Neural cell (in vitro differentiated cells): ENCODE results near the gene BNC2. TPM values are rescaled to one million over a fixed set of nuclear protein-coding genes. Genes with fewer than 3 reads are reported as not detected.

ENCODE experiments used
- H2AFZ ChIP-seq: fragments of 200-600, 300-800 bp; sonication (generic), shearing (Covaris generic); 2 replicates; pipeline ENCODE4 v1.6.0; 2014; ENCODE audit warnings: low read depth, mild to moderate bottlenecking, antibody characterized with exemption, low read length, moderate library complexity
- H3F3A ChIP-seq: fragments of 200-600 bp; shearing (Covaris generic); 2 replicates; pipeline ENCODE4 v1.6.1; 2016; ENCODE audit warnings: mild to moderate bottlenecking, moderate library complexity, mixed read lengths, antibody characterized with exemption, low read length; ENCODE audit not compliant: insufficient read depth, poor library complexity, severe bottlenecking
- H3K27ac ChIP-seq: fragments of 200-600, 300-800 bp; sonication (generic), shearing (Covaris generic); 2 replicates; pipeline ENCODE4 v1.5.1; 2014; ENCODE audit warnings: mild to moderate bottlenecking, low read length, moderate library complexity
- H3K27me3 ChIP-seq: fragments of 300-800, 200-600 bp; sonication (generic), shearing (Covaris generic); 2 replicates; pipeline ENCODE4 v1.6.0; 2014; ENCODE audit warnings: mild to moderate bottlenecking, low read depth, low read length, moderate library complexity; ENCODE audit not compliant: insufficient read depth
- H3K36me3 ChIP-seq: fragments of 300-800, 200-600 bp; sonication (generic), shearing (Covaris generic); 2 replicates; pipeline ENCODE4 v1.5.1; 2014; ENCODE audit warnings: mild to moderate bottlenecking, antibody characterized with exemption, low read length, moderate library complexity; ENCODE audit not compliant: insufficient read depth
- H3K4me2 ChIP-seq: fragments of 300-800, 200-600 bp; sonication (generic), shearing (Covaris generic); 2 replicates; pipeline ENCODE4 v1.6.0; 2014; ENCODE audit warnings: mild to moderate bottlenecking, low read length
- H3K4me3 ChIP-seq: fragments of 300-800, 200-600 bp; sonication (generic), shearing (Covaris generic); 2 replicates; pipeline ENCODE4 v1.5.1; 2014; ENCODE audit warnings: mild to moderate bottlenecking, low read length, moderate library complexity
- H3K79me2 ChIP-seq: fragments of 200-600 bp; shearing (Covaris generic); replicated peaks from 2 replicates; pipeline ENCODE4 v1.6.0; 2014; ENCODE audit warnings: mild to moderate bottlenecking, low read length, moderate library complexity; ENCODE audit not compliant: insufficient read depth
- H3K9ac ChIP-seq: fragments of 300-800, 200-600 bp; sonication (generic), shearing (Covaris generic); 2 replicates; pipeline ENCODE4 v1.6.1; 2016; ENCODE audit warnings: mild to moderate bottlenecking, low read length, mixed read lengths
- H3K9me2 ChIP-seq: fragments of 200-600 bp; shearing (Covaris generic); 2 replicates; pipeline ENCODE4 v1.6.1; 2016; ENCODE audit warnings: mild to moderate bottlenecking, low read length, mixed read lengths; ENCODE audit not compliant: insufficient read depth
- H3K9me3 ChIP-seq: fragments of 200-600, 300-800 bp; sonication (generic), shearing (Covaris generic); 2 replicates; pipeline ENCODE4 v1.6.1; 2016; ENCODE audit warnings: mild to moderate bottlenecking, mixed run types, low read length, moderate library complexity, mixed read lengths
- H4K20me1 ChIP-seq: fragments of 200-600 bp; shearing (Covaris generic); 2 replicates; pipeline ENCODE4 v1.6.1; 2016; ENCODE audit warnings: mild to moderate bottlenecking, mixed run types; ENCODE audit not compliant: insufficient read depth
- EP300 ChIP-seq: fragments of 450-650 bp; conservative IDR thresholded peaks from 2 replicates; pipeline ENCODE4 v1.6.1; 2014; ENCODE audit warnings: antibody characterized with exemption, mild to moderate bottlenecking, moderate library complexity; ENCODE audit not compliant: poor library complexity, severe bottlenecking
- EZH2 ChIP-seq: fragments of 200-600, 300-800 bp; shearing (Covaris generic), sonication (generic); IDR thresholded peaks from 2 replicates; pipeline ENCODE4 v1.6.1; 2014; ENCODE audit warnings: antibody characterized with exemption, low read length, borderline replicate concordance, mild to moderate bottlenecking; ENCODE audit not compliant: insufficient read depth, poor library complexity, severe bottlenecking
- MXI1 ChIP-seq: fragments of 450-650 bp; conservative IDR thresholded peaks from 2 replicates; pipeline ENCODE4 v1.6.1; 2014; ENCODE audit warnings: antibody characterized with exemption, mild to moderate bottlenecking; ENCODE audit not compliant: poor library complexity, severe bottlenecking
- POLR2AphosphoS5 ChIP-seq: IDR thresholded peaks from 2 replicates; pipeline ENCODE4 v1.6.1; 2012
- RAD21 ChIP-seq: fragments of 450-650 bp; conservative IDR thresholded peaks from 2 replicates; pipeline ENCODE4 v1.6.1; 2014; ENCODE audit warnings: antibody characterized with exemption, mild to moderate bottlenecking, moderate library complexity
- SMC3 ChIP-seq: fragments of 450-650 bp; conservative IDR thresholded peaks from 2 replicates; pipeline ENCODE4 v1.6.1; 2014; ENCODE audit warnings: antibody characterized with exemption, mild to moderate bottlenecking, moderate library complexity; ENCODE audit not compliant: poor library complexity
- TAF1 ChIP-seq: IDR thresholded peaks from 2 replicates; pipeline ENCODE4 v1.6.1; 2012; ENCODE audit warnings: low read depth
- polyA plus RNA-seq: library from polyadenylated mRNA; depleted of rRNA; stranded (reverse); fragments of >200 nt; gene quantifications from 2 replicates; pipeline ENCODE4 v1.2.3, GENCODE V29; 2014
- TF ChIP-seq, protein P1 (sequence below): IDR thresholded peaks from 2 replicates; pipeline ENCODE4 v1.6.1; 2012; ENCODE audit warnings: borderline replicate concordance
- TF ChIP-seq, protein P2 (sequence below): fragments of 450-650 bp; IDR thresholded peaks from 2 replicates; pipeline ENCODE4 v1.5.1; 2014; ENCODE audit warnings: antibody characterized with exemption, mild to moderate bottlenecking, moderate library complexity; ENCODE audit not compliant: poor library complexity, severe bottlenecking

The BNC2 gene
- polyA plus RNA-seq, 1 donor from 2014 or later = 1.3 TPM

DNA sequence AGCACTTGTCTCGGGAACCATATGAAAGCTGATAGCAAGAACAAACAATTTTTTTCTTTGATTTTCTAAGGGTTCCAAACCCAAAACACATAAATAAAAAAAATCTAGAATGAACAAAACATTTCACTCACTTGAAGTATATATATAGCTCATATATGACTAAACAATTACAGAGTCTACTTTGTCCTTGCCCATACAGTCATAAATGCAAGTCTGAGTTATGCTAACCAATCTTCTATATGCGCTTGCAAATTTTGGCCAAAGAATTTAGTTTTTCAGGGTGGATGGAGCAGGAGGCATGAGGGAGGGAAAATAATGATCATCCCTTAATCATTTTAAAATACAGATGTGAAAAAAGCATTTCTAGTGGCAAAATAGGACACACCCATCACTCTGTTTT is 370.1 kb downstream of the BNC2 start:
- no peak overlapping the region for H3K4me3 ChIP-seq
- H3K27ac ChIP-seq = no peak overlapping the region
- no peak for TF ChIP-seq SMC3
- no peaks in the 10 kb centered on the region for H3K36me3 ChIP-seq
- H4K20me1 ChIP-seq = no peaks in the 10 kb centered on the region
- no peaks in the 10 kb centered on the region for H3K9me3 ChIP-seq
- H3K9ac ChIP-seq = no peak overlapping the region
- H2AFZ ChIP-seq = no peak overlapping the region
- H3K79me2 ChIP-seq = no peaks in the 10 kb centered on the region
- no peak overlapping the region for H3K4me2 ChIP-seq
- H3F3A ChIP-seq = no peaks in the 10 kb centered on the region
- H3K27me3 ChIP-seq = no peaks in the 10 kb centered on the region
- no peaks in the 10 kb centered on the region for H3K9me2 ChIP-seq

DNA sequence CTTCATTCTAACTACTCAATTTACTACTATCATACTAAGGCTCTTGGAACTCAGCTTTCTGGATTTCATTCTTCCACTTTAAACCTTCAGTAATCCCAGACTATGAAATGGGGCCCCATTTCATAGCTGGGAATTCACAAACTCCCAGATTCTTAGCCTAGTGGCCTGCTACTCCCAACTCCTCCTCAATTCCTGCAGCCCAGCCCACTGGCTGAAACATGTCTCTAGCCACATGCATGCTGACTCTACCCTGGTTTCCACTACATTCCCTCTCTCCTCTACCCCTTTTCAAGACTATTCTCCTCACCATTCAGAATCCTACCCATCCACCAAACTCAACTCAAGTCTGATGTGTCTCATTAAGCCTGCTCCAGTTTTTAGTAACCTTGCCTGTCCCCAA is 370.6 kb downstream of the BNC2 start:
- no peak overlapping the region for H3K4me3 ChIP-seq
- H3K27me3 ChIP-seq = no peaks in the 10 kb centered on the region
- no peaks in the 10 kb centered on the region for H3K9me2 ChIP-seq
- H4K20me1 ChIP-seq = no peaks in the 10 kb centered on the region
- H3K4me2 ChIP-seq = no peak overlapping the region
- H2AFZ ChIP-seq = no peak overlapping the region
- no peaks in the 10 kb centered on the region for H3K79me2 ChIP-seq
- no peaks in the 10 kb centered on the region for H3K9me3 ChIP-seq
- no peaks in the 10 kb centered on the region for H3K36me3 ChIP-seq
- H3K9ac ChIP-seq = no peak overlapping the region
- H3F3A ChIP-seq = no peaks in the 10 kb centered on the region
- H3K27ac ChIP-seq = no peak overlapping the region
- TF ChIP-seq, protein P1, sequence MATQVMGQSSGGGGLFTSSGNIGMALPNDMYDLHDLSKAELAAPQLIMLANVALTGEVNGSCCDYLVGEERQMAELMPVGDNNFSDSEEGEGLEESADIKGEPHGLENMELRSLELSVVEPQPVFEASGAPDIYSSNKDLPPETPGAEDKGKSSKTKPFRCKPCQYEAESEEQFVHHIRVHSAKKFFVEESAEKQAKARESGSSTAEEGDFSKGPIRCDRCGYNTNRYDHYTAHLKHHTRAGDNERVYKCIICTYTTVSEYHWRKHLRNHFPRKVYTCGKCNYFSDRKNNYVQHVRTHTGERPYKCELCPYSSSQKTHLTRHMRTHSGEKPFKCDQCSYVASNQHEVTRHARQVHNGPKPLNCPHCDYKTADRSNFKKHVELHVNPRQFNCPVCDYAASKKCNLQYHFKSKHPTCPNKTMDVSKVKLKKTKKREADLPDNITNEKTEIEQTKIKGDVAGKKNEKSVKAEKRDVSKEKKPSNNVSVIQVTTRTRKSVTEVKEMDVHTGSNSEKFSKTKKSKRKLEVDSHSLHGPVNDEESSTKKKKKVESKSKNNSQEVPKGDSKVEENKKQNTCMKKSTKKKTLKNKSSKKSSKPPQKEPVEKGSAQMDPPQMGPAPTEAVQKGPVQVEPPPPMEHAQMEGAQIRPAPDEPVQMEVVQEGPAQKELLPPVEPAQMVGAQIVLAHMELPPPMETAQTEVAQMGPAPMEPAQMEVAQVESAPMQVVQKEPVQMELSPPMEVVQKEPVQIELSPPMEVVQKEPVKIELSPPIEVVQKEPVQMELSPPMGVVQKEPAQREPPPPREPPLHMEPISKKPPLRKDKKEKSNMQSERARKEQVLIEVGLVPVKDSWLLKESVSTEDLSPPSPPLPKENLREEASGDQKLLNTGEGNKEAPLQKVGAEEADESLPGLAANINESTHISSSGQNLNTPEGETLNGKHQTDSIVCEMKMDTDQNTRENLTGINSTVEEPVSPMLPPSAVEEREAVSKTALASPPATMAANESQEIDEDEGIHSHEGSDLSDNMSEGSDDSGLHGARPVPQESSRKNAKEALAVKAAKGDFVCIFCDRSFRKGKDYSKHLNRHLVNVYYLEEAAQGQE = no peak
- TF ChIP-seq POLR2AphosphoS5 (no peak), RAD21 (no peak), TAF1 (no peak), EZH2 (no peak), MXI1 (no peak)
- TF ChIP-seq, protein P2, sequence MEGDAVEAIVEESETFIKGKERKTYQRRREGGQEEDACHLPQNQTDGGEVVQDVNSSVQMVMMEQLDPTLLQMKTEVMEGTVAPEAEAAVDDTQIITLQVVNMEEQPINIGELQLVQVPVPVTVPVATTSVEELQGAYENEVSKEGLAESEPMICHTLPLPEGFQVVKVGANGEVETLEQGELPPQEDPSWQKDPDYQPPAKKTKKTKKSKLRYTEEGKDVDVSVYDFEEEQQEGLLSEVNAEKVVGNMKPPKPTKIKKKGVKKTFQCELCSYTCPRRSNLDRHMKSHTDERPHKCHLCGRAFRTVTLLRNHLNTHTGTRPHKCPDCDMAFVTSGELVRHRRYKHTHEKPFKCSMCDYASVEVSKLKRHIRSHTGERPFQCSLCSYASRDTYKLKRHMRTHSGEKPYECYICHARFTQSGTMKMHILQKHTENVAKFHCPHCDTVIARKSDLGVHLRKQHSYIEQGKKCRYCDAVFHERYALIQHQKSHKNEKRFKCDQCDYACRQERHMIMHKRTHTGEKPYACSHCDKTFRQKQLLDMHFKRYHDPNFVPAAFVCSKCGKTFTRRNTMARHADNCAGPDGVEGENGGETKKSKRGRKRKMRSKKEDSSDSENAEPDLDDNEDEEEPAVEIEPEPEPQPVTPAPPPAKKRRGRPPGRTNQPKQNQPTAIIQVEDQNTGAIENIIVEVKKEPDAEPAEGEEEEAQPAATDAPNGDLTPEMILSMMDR = no peak

DNA sequence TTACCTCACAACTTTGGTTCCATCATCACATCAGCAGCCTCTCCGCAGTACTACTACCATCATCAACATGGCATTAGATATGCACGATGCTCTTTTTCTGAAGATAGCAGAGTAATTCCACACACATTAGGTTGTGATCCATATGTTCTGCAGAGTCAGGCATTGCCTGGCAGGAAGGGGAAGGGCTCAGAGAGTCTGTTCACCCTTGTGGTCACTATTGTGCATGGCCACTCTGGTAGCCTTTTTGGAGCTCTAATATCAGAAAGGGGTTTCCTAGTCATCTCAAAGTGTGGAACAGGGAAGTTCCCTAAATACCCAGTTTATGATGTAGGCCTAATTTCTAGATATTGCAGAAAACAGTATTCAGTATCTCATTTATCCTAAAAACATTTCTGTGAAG is 373.6 kb downstream of the BNC2 start:
- no peaks in the 10 kb centered on the region for H3K27me3 ChIP-seq
- H4K20me1 ChIP-seq = no peaks in the 10 kb centered on the region
- no peaks in the 10 kb centered on the region for H3K79me2 ChIP-seq
- no peaks in the 10 kb centered on the region for H3F3A ChIP-seq
- H2AFZ ChIP-seq = no peak overlapping the region
- H3K9me2 ChIP-seq = no peaks in the 10 kb centered on the region
- H3K4me3 ChIP-seq = no peak overlapping the region
- H3K36me3 ChIP-seq = no peaks in the 10 kb centered on the region
- H3K9ac ChIP-seq = no peak overlapping the region
- TF ChIP-seq EZH2 = no peak
- no peak for TF ChIP-seq RAD21
- TF ChIP-seq, protein P1 = no peak
- no peak for TF ChIP-seq TAF1
- TF ChIP-seq EP300 = no peak
- no peak for TF ChIP-seq MXI1
- no peak for TF ChIP-seq POLR2AphosphoS5
- TF ChIP-seq, protein P2 = no peak
- no peak for TF ChIP-seq SMC3
- H3K4me2 ChIP-seq = no peak overlapping the region
- H3K9me3 ChIP-seq = no peaks in the 10 kb centered on the region
- no peak overlapping the region for H3K27ac ChIP-seq
